ENCODE measurements around the gene DERL3.

The DERL3 gene

GRCh38 chr22:23801238-23801821, 37.5 kb downstream of the DERL3 start:
- no peak for DNase-seq

DNA sequence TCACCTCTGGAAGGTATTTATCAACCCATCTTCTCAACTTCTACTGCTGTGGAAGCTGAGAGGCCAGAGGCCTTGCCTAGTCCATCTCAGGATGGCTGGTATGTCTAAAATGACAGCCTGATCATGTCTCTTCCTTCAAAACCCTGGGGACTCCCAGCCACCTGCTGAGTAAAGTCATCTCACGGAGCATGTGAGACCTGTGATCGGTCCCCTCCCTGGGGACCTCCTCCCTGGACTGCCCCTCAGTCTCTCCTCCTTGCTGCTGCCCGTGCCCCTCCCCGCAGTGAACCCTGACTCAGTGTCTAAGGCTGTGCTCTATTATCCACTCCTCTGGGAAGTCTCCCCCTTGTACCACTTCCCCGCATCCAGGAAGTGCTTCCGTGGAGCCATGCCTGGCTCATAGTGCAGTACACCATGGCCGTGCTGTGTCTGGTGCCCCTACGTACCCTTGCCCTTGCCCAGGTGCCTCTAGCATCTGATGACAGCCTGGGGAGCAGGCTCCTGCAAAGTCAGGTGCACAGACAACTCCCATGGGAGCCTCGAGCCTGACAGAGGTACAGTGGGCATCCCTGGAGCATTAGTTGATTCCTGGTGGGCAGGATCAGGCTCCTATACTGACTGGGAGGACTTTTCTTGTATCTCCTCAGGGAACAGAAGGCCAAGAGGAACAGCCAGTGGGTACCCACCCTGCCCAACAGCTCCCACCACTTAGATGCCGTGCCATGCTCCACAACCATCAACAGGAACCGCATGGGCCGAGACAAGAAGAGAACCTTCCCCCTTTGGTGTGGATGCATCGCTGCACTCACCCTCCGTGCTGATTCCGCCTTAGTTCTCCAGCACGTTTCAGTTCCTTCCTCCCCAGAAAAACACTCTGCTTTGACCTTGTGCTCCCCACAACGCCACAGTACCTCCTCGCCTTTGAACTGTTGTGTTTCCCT, 38.2 kb downstream of the DERL3 start:
- no peak for DNase-seq

DNA sequence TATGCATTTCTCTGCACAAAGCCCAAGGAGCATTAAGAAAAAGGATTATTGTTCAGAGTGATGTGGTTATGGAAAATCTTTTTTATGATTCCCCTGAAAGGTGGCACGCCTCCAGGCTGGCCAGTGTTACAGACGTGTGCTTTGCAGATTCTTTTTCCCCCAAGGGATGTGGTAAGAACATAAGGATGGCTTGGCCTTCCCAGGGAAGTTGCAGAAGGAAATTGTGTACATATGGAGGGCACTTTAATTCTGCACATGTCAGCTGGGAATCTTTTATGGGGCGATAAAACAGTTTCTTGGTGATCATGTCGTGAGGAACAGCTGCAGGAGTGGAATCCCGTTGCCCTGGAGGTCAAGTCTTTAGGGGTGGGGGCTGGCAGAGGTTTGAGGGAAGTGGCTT, 42.3 kb downstream of the DERL3 start:
- no peak for DNase-seq

- DNase-seq: no peak
These were observed 45.5 kb downstream of the DERL3 start for GRCh38 chr22:23793326-23793725.

- DNase-seq: no peak
These were observed 46.8 kb downstream of the DERL3 start for GRCh38 chr22:23791738-23792645.

GRCh38 chr22:23790819-23791737, 47.7 kb downstream of the DERL3 start:
- DNase-seq: no peak

DNA sequence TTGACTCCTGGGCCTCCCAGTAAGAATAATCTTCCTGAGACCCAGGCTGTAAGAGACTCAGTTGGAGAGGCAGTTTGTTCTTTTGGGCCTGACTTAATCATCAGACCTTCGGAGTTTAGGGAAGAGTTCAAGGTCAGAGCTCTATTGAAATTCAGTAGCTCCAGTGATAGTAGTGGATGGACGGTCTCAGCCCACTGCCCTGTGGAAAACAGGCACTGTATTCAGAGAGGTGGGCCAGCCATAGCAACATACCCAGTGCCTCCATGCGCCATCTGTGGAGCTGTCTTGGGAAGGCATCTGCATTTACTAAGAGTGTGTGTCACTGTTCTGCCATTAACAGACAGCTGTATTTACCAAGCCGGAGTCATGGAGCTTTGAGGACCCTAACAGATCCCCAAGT, 49.2 kb downstream of the DERL3 start:
- no peak for DNase-seq

GRCh38 chr22:23789121-23789520, 49.7 kb downstream of the DERL3 start:
- DNase-seq: no peak

GRCh38 chr22:23787910-23788309, 50.9 kb downstream of the DERL3 start:
- DNase-seq: no peak

DNA sequence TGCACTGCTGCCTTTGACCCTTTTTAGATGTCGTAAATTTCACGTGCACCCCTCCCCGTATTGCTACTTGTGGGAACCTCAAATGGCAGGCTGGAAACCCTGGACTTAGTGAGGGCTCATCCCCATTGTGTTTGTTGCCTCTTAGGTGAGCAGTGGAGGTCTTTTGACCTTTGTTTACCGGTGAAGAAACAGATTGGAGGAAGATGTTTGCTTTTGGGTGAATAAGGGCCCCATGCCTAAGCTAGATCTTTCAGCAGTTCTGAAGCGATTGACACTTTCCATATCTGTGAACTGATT, 51.3 kb downstream of the DERL3 start:
- no peak for DNase-seq

DNA sequence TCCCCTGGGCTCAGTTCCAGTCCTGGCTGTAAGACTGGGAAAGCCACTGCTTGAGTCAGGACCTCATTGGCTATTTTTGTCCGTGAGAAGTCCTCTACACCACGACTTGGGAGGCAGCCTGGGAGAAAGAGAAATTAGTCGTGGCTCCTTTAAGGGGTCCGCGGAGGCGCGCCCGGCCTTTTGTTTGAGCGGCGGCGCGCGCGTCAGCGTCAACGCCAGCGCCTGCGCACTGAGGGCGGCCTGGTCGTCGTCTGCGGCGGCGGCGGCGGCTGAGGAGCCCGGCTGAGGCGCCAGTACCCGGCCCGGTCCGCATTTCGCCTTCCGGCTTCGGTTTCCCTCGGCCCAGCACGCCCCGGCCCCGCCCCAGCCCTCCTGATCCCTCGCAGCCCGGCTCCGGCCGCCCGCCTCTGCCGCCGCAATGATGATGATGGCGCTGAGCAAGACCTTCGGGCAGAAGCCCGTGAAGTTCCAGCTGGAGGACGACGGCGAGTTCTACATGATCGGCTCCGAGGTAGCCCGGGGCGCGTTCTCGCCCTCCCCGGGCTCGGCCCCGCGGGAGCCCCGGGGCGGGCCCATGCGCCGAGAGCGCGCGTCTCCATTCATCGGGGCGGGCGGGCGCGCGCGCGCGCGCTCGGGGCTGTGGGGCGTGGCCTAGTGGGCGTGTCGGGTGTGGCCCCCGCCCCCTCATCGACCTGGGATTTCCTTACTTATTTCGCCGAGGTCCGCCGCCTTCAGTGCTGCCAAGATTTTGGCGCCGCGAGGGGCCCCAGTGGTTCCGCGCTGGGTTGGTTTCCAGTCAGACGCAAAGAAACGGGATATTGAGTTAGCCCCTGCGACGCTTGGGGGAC, 51.8 kb downstream of the DERL3 start, which contains the start of gene SMARCB1:
Gene SMARCB1 (plus strand): TSS at position 215 of the 848 bp plus-strand sequence. CDS start 204 bp downstream, at position 419.
- DNase-seq: peak; percentile 89

DNA sequence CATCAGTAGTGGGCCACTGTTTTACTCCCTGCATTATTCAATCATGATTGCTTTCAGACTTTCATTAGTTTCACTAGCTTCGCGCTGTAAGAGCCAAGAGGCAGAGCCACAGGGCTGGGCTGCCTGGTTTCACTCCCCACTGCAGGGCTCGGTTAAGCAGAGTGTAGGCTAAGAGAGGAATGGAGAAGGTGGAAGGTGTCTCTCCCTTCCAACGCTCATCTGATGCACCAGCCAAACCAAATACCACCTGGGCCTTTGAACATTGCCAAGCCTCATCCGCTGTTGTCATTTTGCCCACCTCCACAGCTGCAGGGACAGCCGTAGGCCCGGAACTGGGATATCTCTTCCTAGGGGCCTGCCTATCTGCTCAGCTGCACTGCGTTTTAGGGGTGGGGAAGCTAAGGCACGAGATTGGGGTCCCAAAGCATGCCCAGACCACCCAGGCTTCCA, 52.5 kb downstream of the DERL3 start:
- DNase-seq: no peak

Data from activated CD8-positive, alpha-beta memory T cell treated with anti-CD3 and anti-CD28 coated beads, Interleukin-2, amount 50 U/mL, for 4 hours (primary cell).